Fibroblast of lung (primary cell): ENCODE results near the gene MPL. TPM values are rescaled to one million over a fixed set of nuclear protein-coding genes. Genes with fewer than 3 reads are reported as not detected.
A peak's percentile ranks its signal among the peaks of the same experiment; 100 is the strongest.

Source experiments
- DNase-seq, 2 donors: peaks; one replicate each; pipeline versions ENCODE4 v3.0.0 to v3.0.0-alpha.2; 2010; ENCODE audit warnings: low read depth in 2 of 2
- H2AFZ ChIP-seq: 2 replicates; pipeline ENCODE4 v1.5.1; 2012; ENCODE audit warnings: low read length, control low read depth, inconsistent platforms
- H3K27ac ChIP-seq: 2 replicates; pipeline ENCODE4 v1.5.1; 2011; ENCODE audit warnings: low read length, control low read depth; ENCODE audit not compliant: insufficient read depth
- H3K27me3 ChIP-seq: 2 replicates; pipeline ENCODE4 v1.5.1; 2011; ENCODE audit warnings: mild to moderate bottlenecking, low read length; ENCODE audit not compliant: control insufficient read depth, insufficient read depth
- H3K36me3 ChIP-seq: 2 replicates; pipeline ENCODE4 v1.5.1; 2011; ENCODE audit warnings: low read length; ENCODE audit not compliant: control insufficient read depth, insufficient read depth
- H3K4me1 ChIP-seq: 2 replicates; pipeline ENCODE4 v1.5.1; 2011; ENCODE audit warnings: low read length; ENCODE audit not compliant: control insufficient read depth, insufficient read depth; ENCODE audit errors: extremely low read depth
- H3K4me2 ChIP-seq: 2 replicates; pipeline ENCODE4 v1.5.1; 2011; ENCODE audit warnings: low read length, control low read depth; ENCODE audit not compliant: insufficient read depth; ENCODE audit errors: extremely low read depth
- H3K4me3 ChIP-seq, 4 experiments: fragments of 200-600 bp in 1 of 4; sonication (generic) in 1 of 4; replicated peaks in 1 of 4; 2 replicates each; pipeline ENCODE4 v1.5.1; 2011 to 2016; ENCODE audit warnings: low read length in 4 of 4, low read depth in 3 of 4, mild to moderate bottlenecking in 3 of 4, control low read depth in 2 of 4, inconsistent platforms in 1 of 4, mixed read lengths in 1 of 4; ENCODE audit not compliant: insufficient read depth in 1 of 4; ENCODE audit errors: control extremely low read depth in 1 of 4
- H3K79me2 ChIP-seq: 2 replicates; pipeline ENCODE4 v1.5.1; 2012; ENCODE audit warnings: mild to moderate bottlenecking, low read length, inconsistent platforms; ENCODE audit not compliant: control insufficient read depth, insufficient read depth
- H3K9ac ChIP-seq: 2 replicates; pipeline ENCODE4 v1.5.1; 2011; ENCODE audit warnings: mild to moderate bottlenecking, low read length, control low read depth; ENCODE audit not compliant: insufficient read depth
- H3K9me3 ChIP-seq: 2 replicates; pipeline ENCODE4 v1.5.1; 2012; ENCODE audit warnings: low read depth, low read length; ENCODE audit not compliant: control insufficient read depth, insufficient read depth
- H4K20me1 ChIP-seq: 2 replicates; pipeline ENCODE4 v1.5.1; 2011; ENCODE audit warnings: low read length; ENCODE audit not compliant: control insufficient read depth, insufficient read depth; ENCODE audit errors: extremely low read depth
- CTCF ChIP-seq, 2 donors: IDR thresholded peaks in 1 of 2; conservative IDR thresholded peaks in 1 of 2; 1 replicate in 1 of 2; 2 replicates in 1 of 2; pipeline ENCODE4 v1.5.1; 2011 to 2012; ENCODE audit warnings: low read length in 2 of 2, control low read depth in 1 of 2, inconsistent platforms in 1 of 2, low read depth in 1 of 2, mild to moderate bottlenecking in 1 of 2
- EZH2 ChIP-seq: IDR thresholded peaks from 2 replicates; pipeline ENCODE4 v1.5.1; 2012; ENCODE audit warnings: low read length, control low read depth, mild to moderate bottlenecking; ENCODE audit errors: missing control alignments
- polyA plus RNA-seq, 2 donors: library from polyadenylated mRNA; depleted of rRNA in 1 of 2; stranded (reverse) in 1 of 2; unstranded in 1 of 2; fragments of >200 nt; gene quantifications; 2 replicates each; pipeline ENCODE4 v1.2.1, GENCODE V29; 2011 to 2012; ENCODE audit warnings: missing spikeins in 1 of 2
- total RNA-seq: library from RNA; depleted of rRNA; stranded (reverse); fragments of >200 nt; gene quantifications from 2 replicates; pipeline ENCODE4 v1.2.1, GENCODE V29; 2014

The MPL gene
- total and polyA plus RNA-seq, 2 donors (not counting 1 experiment from before 2014, with no cell fraction given), result not detected

GRCh38 chr1:43386676-43387075, 49.1 kb downstream of the MPL start:
- TF ChIP-seq CTCF (conservative IDR thresholded peaks at IDR 0.05 in 1 of 2, IDR thresholded peaks at IDR 0.05 in 1 of 2; ENCODE audit: low read depth in 1 of 2, low read length in 2 of 2), result no peak
- no peak for TF ChIP-seq EZH2
- no peak overlapping the region for H3K4me3 ChIP-seq
- no peak overlapping the region for H3K4me2 ChIP-seq
- peaks cover 24% of the 10 kb centered on the region for H3K36me3 ChIP-seq
- H3K9ac ChIP-seq, result no peak overlapping the region
- peaks cover 6% of the 10 kb centered on the region for H3K4me1 ChIP-seq
- H3K9me3 ChIP-seq, result no peaks in the 10 kb centered on the region
- DNase-seq, result no peak
- no peaks in the 10 kb centered on the region for H3K27me3 ChIP-seq
- no peaks in the 10 kb centered on the region for H4K20me1 ChIP-seq
- no peak overlapping the region for H2AFZ ChIP-seq
- H3K27ac ChIP-seq, result no peak overlapping the region
- H3K79me2 ChIP-seq, result peaks cover 45% of the 10 kb centered on the region

GRCh38 chr1:43387976-43388599, 50.5 kb downstream of the MPL start:
- Histone ChIP-seq H3K4me2 (peak overlapping the region; percentile 93), H3K27me3 (no peaks in the 10 kb centered on the region), H3K4me3 (peak overlapping the region; percentile 56 to 96 (median 84)), H3K9ac (no peak overlapping the region), H3K4me1 (peaks cover 6% of the 10 kb centered on the region), H3K9me3 (no peaks in the 10 kb centered on the region), H3K79me2 (peaks cover 45% of the 10 kb centered on the region), H3K27ac (no peak overlapping the region), H3K36me3 (peaks cover 16% of the 10 kb centered on the region), H2AFZ (no peak overlapping the region), H4K20me1 (no peaks in the 10 kb centered on the region)
- peak in 1 of 2 donors; percentile 27 for DNase-seq
- TF ChIP-seq EZH2 (no peak), CTCF (conservative IDR thresholded peaks at IDR 0.05 in 1 of 2, IDR thresholded peaks at IDR 0.05 in 1 of 2; ENCODE audit: low read depth in 1 of 2, low read length in 2 of 2) (no peak)

- Histone ChIP-seq H2AFZ (no peak overlapping the region), H3K36me3 (peaks cover 12% of the 10 kb centered on the region), H3K9me3 (no peaks in the 10 kb centered on the region), H3K27me3 (no peaks in the 10 kb centered on the region), H3K4me2 (peak overlapping the region; percentile 93), H3K4me3 (peak overlapping the region; percentile 56 to 96 (median 84)), H3K9ac (no peak overlapping the region), H4K20me1 (no peaks in the 10 kb centered on the region), H3K79me2 (peaks cover 45% of the 10 kb centered on the region), H3K27ac (peak overlapping the region; percentile 85), H3K4me1 (peaks cover 6% of the 10 kb centered on the region)
- DNase-seq, result no peak
- no peak for TF ChIP-seq CTCF (conservative IDR thresholded peaks at IDR 0.05 in 1 of 2, IDR thresholded peaks at IDR 0.05 in 1 of 2; ENCODE audit: low read depth in 1 of 2, low read length in 2 of 2)
- no peak for TF ChIP-seq EZH2
Observed at GRCh38 chr1:43388613-43389012, 51.0 kb downstream of the MPL start.
